ENCODE measurements around the gene LAMP5.

DNA sequence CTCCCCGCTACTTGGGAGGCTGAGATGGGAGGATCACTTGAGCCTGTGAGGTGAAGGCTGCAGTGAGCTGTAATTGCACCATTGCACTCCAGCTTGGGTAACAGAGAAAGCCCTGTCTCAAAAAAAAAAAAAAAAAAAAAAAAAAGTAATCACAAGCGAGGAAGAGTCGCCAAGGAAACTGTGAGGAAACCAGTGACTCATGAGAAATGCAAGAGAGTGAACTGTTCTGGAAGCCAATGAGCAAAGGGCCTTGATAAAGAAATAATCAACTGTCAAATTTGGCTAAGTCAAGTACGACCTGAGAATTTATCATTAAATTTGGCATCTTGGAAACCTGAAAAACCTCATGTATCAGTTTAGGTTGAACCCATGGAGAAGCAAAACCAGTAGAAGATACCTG is 16.1 kb upstream of the LAMP5 start:
- TF ChIP-seq, protein P1, sequence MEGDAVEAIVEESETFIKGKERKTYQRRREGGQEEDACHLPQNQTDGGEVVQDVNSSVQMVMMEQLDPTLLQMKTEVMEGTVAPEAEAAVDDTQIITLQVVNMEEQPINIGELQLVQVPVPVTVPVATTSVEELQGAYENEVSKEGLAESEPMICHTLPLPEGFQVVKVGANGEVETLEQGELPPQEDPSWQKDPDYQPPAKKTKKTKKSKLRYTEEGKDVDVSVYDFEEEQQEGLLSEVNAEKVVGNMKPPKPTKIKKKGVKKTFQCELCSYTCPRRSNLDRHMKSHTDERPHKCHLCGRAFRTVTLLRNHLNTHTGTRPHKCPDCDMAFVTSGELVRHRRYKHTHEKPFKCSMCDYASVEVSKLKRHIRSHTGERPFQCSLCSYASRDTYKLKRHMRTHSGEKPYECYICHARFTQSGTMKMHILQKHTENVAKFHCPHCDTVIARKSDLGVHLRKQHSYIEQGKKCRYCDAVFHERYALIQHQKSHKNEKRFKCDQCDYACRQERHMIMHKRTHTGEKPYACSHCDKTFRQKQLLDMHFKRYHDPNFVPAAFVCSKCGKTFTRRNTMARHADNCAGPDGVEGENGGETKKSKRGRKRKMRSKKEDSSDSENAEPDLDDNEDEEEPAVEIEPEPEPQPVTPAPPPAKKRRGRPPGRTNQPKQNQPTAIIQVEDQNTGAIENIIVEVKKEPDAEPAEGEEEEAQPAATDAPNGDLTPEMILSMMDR (conservative IDR thresholded peaks at IDR 0.05; ENCODE audit: low read depth, low read length): no peak
- no peak for TF ChIP-seq EZH2 (IDR thresholded peaks at IDR 0.05; ENCODE audit: low read length, unreplicated experiment)

Measured in PC-3 (cell line).